PFSK-1 (cell line): ENCODE results near the gene LINGO3.

ENCODE experiments used
- FOXP2 ChIP-seq: optimal IDR thresholded peaks from 2 replicates; pipeline ENCODE3; 2011; ENCODE audit warnings: borderline replicate concordance, control low read depth, inconsistent platforms; ENCODE audit not compliant: insufficient read depth; ENCODE audit errors: extremely low read length, extremely low read depth
- POLR2AphosphoS5 ChIP-seq: IDR thresholded peaks from 2 replicates; pipeline ENCODE4 v1.6.1; 2012; ENCODE audit warnings: low read depth, mild to moderate bottlenecking, control low read depth, low read length, moderate library complexity
- SIN3A ChIP-seq: IDR thresholded peaks from 2 replicates; pipeline ENCODE4 v1.6.1; 2012; ENCODE audit warnings: mild to moderate bottlenecking, low read length, moderate library complexity, borderline replicate concordance; ENCODE audit not compliant: insufficient read depth
- TAF1 ChIP-seq: IDR thresholded peaks from 2 replicates; pipeline ENCODE4 v1.6.1; 2012; ENCODE audit warnings: low read length, control low read depth, borderline replicate concordance; ENCODE audit not compliant: insufficient read depth
- TF ChIP-seq, protein P1 (sequence below), 2 experiments: IDR thresholded peaks; 2 replicates each; pipeline versions ENCODE4 v1.6.1 to v1.8.0; 2011 to 2012; ENCODE audit warnings: low read depth in 2 of 2, low read length in 2 of 2, control low read depth in 1 of 2, inconsistent platforms in 1 of 2, mild to moderate bottlenecking in 1 of 2, moderate library complexity in 1 of 2; ENCODE audit not compliant: insufficient read depth in 1 of 2

LINGO3 gene

DNA sequence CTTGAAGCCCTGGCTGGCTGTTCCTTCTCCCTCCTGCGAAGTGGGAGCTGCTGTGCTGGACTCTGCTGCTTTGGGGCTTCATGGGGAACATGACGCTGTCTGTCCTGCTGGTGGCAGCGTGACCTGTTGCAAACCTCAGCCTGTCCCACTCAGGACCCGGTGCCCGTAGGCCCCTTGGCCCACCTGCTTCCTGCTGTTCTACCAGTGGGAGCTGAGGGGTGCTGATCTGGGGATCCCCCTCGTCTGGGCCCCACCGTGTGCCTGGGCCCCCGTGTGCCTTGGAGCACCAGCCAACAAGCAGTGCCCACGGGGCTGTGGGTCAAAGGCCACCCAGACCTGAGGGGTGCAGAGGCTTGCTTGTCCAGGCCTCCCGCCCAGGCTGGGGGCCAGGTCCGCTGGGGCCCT lies 25.9 kb upstream of the LINGO3 start:
- TF ChIP-seq, protein P1, sequence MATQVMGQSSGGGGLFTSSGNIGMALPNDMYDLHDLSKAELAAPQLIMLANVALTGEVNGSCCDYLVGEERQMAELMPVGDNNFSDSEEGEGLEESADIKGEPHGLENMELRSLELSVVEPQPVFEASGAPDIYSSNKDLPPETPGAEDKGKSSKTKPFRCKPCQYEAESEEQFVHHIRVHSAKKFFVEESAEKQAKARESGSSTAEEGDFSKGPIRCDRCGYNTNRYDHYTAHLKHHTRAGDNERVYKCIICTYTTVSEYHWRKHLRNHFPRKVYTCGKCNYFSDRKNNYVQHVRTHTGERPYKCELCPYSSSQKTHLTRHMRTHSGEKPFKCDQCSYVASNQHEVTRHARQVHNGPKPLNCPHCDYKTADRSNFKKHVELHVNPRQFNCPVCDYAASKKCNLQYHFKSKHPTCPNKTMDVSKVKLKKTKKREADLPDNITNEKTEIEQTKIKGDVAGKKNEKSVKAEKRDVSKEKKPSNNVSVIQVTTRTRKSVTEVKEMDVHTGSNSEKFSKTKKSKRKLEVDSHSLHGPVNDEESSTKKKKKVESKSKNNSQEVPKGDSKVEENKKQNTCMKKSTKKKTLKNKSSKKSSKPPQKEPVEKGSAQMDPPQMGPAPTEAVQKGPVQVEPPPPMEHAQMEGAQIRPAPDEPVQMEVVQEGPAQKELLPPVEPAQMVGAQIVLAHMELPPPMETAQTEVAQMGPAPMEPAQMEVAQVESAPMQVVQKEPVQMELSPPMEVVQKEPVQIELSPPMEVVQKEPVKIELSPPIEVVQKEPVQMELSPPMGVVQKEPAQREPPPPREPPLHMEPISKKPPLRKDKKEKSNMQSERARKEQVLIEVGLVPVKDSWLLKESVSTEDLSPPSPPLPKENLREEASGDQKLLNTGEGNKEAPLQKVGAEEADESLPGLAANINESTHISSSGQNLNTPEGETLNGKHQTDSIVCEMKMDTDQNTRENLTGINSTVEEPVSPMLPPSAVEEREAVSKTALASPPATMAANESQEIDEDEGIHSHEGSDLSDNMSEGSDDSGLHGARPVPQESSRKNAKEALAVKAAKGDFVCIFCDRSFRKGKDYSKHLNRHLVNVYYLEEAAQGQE (IDR thresholded peaks at IDR 0.05; ENCODE audit: insufficient read depth in 1 of 2, low read depth in 2 of 2, low read length in 2 of 2): no peak
- TF ChIP-seq POLR2AphosphoS5 (no peak), FOXP2 (no peak), TAF1 (no peak), SIN3A (no peak)

DNA sequence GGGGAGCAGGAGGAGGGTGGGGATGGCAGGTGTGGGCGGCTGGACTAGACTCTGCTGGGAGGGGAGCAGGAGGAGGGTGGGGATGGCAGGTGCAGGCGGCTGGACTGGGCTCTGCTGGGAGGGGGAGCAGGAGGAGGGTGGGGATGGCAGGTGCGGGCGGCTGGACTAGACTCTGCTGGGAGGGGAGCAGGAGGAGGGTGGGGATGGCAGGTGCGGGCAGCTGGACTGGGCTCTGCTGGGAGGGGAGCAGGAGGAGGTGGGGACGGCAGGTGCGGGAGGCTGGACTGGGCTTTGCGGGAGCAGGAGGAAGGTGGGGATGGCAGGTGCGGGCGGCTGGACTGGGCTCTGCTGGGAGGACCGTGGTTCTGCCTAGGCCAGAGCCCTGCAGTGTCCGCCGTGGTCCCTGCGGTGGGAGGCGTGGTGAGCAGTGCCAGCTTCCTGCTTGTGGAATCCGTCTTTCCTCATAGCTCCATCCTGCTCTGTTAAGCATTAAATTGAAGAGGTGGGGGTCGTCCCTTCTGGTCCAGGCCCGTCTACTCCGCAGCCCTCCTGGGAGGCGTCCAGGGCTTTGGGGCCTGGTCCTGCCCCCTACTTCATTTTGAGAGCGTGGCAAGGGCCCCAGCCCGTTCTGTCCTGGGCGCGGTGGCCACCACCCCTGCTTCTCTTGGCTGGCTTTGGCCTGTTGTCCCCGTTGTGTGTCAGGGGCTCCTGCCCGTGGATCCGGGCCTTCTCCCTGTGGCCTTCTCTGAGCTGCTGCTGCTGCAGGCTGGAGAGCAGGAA lies 25.3 kb upstream of the LINGO3 start:
- TF ChIP-seq TAF1 (no peak), SIN3A (no peak), POLR2AphosphoS5 (no peak), FOXP2 (no peak)
- TF ChIP-seq, protein P1 (IDR thresholded peaks at IDR 0.05; ENCODE audit: insufficient read depth in 1 of 2, low read depth in 2 of 2, low read length in 2 of 2): no peak

DNA sequence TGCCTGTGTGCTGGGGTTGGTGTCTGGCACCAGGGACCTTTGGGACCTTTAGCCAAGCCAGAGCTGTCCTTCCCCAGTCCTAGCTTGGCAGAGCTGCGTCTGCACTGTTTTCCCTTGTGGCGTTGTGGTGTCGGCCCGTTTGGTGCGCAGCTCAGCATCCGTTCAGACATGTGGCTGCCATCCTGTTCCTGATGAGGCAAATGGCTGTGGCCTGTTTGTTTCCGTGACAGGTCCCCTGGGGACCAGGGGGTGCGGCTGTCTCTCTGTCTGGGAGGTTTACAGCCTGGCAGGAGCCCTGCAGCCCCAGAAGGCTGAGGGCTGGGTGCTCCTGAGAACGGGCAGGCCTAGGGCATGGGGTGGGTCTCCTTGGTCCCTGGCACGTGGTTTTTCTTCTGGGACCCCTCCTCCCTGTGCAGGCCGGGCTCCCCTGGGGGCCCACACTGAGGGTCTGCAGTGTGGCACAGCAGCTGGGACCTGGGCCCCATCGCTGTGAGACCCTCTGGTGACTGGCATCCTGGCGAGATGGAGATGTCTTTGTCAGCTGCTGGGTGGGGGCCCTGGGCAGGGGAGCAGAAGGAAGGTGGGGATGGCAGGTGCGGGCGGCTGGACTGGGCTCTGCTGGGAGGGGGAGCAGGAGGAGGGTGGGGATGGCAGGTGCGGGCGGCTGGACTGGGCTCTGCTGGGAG lies 24.5 kb upstream of the LINGO3 start:
- TF ChIP-seq POLR2AphosphoS5: no peak
- no peak for TF ChIP-seq SIN3A
- no peak for TF ChIP-seq FOXP2
- TF ChIP-seq TAF1: no peak
- TF ChIP-seq, protein P1 (IDR thresholded peaks at IDR 0.05; ENCODE audit: insufficient read depth in 1 of 2, low read depth in 2 of 2, low read length in 2 of 2): no peak

DNA sequence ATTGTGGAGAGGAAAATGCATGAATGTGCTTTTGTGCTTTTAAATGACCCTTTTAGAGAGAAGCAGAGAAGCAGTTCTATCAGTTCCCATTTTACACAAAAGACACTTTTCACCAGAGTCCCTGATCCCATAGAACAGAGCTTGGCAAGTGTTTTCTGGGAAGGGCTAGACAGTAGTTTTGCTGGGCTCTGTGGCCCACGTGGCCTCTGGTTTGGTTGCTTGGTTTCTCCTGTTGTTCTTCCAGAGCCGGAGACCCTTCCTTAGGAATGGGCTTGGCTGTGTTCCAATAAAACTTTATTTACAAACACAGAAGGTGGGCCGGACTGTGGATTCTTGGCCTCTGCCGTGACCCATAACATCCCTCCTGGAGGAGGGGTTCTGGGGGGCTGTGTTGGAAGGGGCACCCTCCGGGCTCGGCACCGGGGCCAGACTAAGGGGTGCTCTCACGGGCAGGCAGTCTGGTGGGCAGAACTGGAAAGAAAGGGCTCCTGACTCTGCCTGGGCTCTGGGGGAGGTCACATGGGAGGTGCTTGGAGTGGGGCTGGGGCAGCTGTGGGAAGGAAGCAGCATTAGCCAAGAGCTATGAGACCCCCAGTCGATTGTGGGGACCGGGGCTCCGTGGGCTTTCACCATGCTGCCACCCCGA lies 23.8 kb upstream of the LINGO3 start:
- TF ChIP-seq SIN3A: no peak

DNA sequence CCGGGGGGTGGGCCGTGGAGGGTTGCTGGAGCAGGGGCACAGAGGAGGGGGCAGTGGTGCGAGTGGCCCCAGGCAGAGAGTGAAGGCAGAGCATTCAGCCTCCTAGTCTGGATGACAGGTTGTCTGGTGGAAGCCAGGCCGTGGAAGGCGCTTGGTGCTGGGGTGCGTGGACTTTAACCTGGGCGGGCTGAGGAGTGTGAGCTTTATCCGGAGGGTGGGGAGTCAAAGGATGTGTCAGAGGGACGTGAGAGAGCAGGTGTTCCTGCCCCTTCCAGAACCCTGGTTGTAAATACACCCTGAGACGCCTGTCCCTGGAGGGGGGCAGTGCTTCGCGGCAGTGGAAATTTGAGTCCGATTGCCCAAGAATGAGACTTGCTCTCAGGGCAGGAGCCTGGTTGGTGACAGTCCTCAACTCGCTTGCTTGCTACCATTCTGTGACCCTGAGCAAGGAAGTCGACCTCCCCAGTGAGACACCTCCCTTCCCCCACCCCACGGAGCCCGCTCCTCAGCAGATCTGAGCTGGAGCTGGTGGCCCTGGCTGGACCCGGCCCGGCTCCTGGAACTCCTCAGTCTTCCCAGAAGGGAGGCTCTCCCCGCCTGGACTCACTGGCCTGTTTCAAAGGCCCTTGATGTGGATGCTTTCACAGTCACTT lies 22.8 kb upstream of the LINGO3 start:
- no peak for TF ChIP-seq POLR2AphosphoS5
- TF ChIP-seq TAF1: no peak
- TF ChIP-seq FOXP2: no peak
- TF ChIP-seq, protein P1 (IDR thresholded peaks at IDR 0.05; ENCODE audit: insufficient read depth in 1 of 2, low read depth in 2 of 2, low read length in 2 of 2): no peak
- TF ChIP-seq SIN3A: no peak
